ENCODE results near the gene TTK.

DNA sequence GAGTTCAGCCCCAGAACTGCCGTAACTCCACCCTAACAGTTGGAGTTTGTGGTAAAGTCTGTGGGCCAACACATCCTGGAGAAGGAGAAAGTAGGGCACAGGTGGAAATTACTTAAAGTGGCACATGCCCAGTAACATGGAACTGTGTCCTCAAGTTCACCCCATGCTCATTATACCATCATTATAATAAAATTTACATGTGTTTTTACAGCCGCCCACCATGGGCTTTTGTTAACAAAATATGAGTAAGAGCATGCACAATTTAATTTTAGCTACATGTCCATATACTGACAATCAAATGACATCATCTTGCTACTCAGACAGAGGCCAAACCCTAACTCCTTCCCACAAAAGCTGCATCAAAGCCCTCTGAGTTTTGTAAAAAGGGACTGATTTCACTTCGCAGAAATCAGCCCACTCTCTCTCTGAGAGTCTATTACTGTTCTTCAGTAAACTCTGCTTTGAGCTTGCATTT is 39.8 kb upstream of the TTK start:
- TF ChIP-seq CTCF (conservative IDR thresholded peaks at IDR 0.05; ENCODE audit: low read depth in 2 of 2), result no peak
- TF ChIP-seq REST (IDR thresholded peaks at IDR 0.05; ENCODE audit: unreplicated experiment), result no peak
- no peak for TF ChIP-seq EZH2 (IDR thresholded peaks at IDR 0.05; ENCODE audit: low read depth, unreplicated experiment)
- TF ChIP-seq EZH2phosphoT487 (IDR thresholded peaks at IDR 0.05; ENCODE audit: unreplicated experiment), result no peak
